GM19351 (cell line): ENCODE results near the gene ATF6.
"Not testable (repeated sequence)": the region's sequence is repeated elsewhere in the genome, so short reads cannot be mapped to it uniquely, and the experiment has no call there.

Source experiments
- ATAC-seq: cut with Tn5 transposase; IDR thresholded peaks from one replicate; pipeline ENCODE4 v1.9.1; 2021; ENCODE audit warnings: mild to moderate bottlenecking, moderate library complexity; ENCODE audit not compliant: unreplicated experiment

The ATF6 gene

DNA sequence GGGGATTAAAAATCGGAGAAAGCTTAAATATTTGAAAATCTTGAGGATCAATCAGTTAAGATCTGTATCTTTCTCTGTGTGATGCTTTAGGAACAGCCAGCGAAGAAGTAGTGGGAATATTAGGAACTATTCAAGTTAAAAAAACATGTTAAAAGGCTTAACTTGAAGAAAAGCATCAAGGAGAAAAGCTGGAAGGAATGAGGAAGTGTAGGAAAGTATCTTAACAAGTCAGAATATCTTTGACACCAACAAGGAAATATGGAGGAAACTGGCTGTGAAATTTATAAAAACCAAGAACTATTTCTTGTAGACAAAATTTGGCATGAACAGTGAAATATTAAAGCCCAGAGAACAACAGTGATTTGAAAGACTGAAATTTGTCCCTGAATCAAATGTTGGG, 60.4 kb downstream of the ATF6 start:
- no peak for ATAC-seq

DNA sequence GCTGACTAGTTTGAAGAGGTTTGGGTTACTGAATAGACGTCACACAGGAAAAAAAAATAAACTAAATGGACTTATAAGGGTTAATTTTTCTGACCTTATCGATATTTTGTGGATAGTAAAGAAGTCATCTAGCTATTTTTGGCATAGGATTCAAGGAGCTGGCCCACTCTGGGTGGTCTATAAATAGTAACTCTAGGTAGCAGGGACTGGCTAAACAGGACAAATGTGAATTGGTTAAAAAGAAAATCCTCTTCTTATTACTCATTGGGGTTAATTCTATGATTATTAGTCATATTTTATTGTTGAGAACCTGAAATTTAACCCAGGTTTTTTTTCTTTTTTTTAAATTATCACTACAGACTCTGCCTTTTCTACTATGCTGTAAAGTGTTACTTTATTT, 61.7 kb downstream of the ATF6 start:
- ATAC-seq: no peak

GRCh38 chr1:161832299-161832907, 66.3 kb downstream of the ATF6 start:
- ATAC-seq: not testable (repeated sequence)

DNA sequence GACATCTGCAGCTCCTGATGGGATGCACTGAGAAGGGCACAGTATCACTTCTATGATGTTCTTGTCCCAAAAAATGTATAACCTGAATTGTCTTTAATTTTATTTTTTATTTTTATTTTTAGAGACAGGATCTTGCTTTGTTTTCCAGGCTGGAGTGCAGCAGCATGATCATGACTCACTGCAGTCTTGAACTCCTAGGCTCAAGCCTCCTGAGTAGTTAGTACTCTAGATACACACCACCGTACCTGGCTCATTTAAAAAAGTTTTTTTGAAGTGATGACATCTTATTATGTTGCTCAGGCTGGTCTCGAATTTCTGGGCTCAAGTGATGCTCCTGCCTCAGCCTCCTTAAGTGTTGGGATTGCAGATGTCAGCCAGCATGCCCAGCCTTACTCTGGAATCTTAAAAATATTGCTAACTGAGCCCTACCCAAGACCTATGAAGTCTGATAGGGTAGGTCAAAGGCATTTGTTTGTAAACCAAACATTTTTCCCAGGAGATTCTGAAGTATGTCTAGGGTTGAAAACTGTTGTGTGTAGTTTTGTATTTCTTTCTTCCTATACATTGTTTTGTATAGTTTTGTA, 68.9 kb downstream of the ATF6 start:
- no peak for ATAC-seq

- no peak for ATAC-seq
These were observed 69.9 kb downstream of the ATF6 start for GRCh38 chr1:161836018-161836417.

GRCh38 chr1:161838362-161838761, 72.2 kb downstream of the ATF6 start:
- ATAC-seq: no peak

GRCh38 chr1:161838885-161839284, 72.8 kb downstream of the ATF6 start:
- ATAC-seq: no peak

- no peak for ATAC-seq
These were observed 73.5 kb downstream of the ATF6 start for GRCh38 chr1:161839591-161839990.

DNA sequence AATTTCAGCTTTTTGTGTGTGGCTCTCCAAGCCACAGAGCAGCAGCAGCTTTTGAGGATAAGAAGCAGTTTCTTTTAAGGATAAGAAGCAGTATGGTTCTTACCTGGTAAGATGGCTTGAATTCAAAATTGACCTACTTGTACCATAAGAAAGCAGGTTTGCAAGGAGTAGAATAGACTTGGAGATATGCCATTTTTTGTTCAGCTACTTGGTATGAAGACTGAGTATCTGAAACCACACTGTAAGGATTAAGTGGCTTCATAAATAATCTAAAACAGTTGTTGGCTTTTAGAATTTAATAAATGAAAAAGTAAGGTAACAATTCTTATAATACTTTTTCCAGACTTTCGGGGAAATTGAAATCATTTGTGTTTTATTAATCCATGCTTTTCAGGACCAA, 74.2 kb downstream of the ATF6 start:
- no peak for ATAC-seq

- no peak for ATAC-seq
These were observed 77.0 kb downstream of the ATF6 start for GRCh38 chr1:161843156-161843555.

- no peak for ATAC-seq
These were observed 78.6 kb downstream of the ATF6 start for GRCh38 chr1:161844696-161845095.

DNA sequence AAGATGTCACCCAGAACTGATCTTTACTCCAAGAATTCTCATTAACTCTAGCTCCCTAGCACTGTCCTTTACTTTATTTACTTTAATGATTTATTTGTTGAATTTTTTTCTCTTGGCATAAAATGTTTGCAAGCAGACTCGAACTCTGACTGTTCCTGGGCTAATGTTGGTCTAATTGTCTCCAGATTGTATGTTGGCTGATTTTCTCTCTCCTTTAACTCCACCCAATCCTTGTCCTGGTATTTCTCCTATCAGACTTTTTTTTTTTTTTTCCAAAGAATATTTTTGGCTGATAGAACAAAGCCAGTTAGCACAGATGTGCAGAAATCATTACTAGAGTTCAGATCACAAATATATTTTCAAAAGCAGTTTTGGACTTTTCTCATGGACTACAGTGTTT, 82.6 kb downstream of the ATF6 start:
- ATAC-seq: no peak

GRCh38 chr1:161849518-161849917, 83.4 kb downstream of the ATF6 start:
- no peak for ATAC-seq

GRCh38 chr1:161855260-161855659, 89.1 kb downstream of the ATF6 start:
- no peak for ATAC-seq

GRCh38 chr1:161858271-161858670, 92.2 kb downstream of the ATF6 start:
- no peak for ATAC-seq

DNA sequence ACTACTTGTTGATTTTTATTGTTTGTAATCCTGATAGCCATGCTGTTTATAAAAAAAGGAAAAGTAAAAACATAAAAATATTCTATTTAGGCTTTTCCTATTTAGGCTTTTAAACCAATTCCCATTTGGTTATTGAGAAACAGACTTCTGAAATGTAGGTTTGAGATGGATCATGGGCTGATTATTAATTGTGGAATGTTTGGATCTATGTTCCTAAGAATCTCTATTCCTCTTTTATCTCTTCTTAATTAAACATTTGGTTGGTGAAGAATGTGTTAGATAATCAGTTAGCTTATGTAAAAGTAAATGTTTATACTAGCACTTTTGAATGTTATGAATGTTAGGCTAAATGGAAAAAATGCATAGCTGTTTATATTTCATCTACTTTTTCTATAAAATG, 97.4 kb downstream of the ATF6 start:
- ATAC-seq: no peak

GRCh38 chr1:161864577-161864976, 98.5 kb downstream of the ATF6 start:
- no peak for ATAC-seq

GRCh38 chr1:161866241-161866640, 100.1 kb downstream of the ATF6 start:
- no peak for ATAC-seq

GRCh38 chr1:161868832-161869231, 102.7 kb downstream of the ATF6 start:
- ATAC-seq: no peak

GRCh38 chr1:161869291-161869690, 103.2 kb downstream of the ATF6 start:
- ATAC-seq: no peak

- no peak for ATAC-seq
These were observed 106.4 kb downstream of the ATF6 start for GRCh38 chr1:161872506-161872905.

GRCh38 chr1:161879261-161879660, 113.1 kb downstream of the ATF6 start:
- no peak for ATAC-seq

DNA sequence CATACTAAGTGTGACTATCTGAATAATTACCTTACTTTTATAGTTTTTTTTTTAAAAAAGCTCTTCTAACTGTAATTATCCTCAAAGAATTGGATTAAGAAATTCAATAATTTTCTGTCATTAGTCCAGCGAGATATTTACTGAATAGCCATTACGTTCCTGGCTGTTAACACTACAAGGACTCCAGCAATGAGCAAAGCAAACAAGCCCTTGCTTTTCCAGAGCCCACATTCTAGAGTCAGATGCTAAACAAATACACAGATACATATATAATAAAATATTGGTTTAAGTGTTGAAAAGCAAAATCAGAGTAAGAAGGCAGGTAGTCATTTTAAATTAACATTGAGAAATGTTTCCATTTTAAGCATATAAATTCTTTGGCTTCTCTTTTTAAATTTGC, 118.4 kb downstream of the ATF6 start:
- ATAC-seq: no peak
